ENCODE results near the gene PTS. TPM values are rescaled to one million over a fixed set of nuclear protein-coding genes. Genes with fewer than 3 reads are reported as not detected.
A peak's percentile ranks its signal among the peaks of the same experiment; 100 is the strongest.
"Not testable (repeated sequence)": the region's sequence is repeated elsewhere in the genome, so short reads cannot be mapped to it uniquely, and the experiment has no call there.

Gene PTS
- total and polyA plus RNA-seq, 5 donors from 2014 or later = 7.1 to 71.5 (median 11.7) TPM

GRCh38 chr11:112195113-112195512 is 31.1 kb upstream of the PTS start:
- H3K27ac Mint-ChIP-seq; DNase-seq; H3K27ac ChIP-seq (ENCODE audit: insufficient read depth, low read length, poor library complexity, severe bottlenecking); H3K36me3 ChIP-seq (ENCODE audit: control insufficient read depth, insufficient read depth, low read length); H3K4me3 ChIP-seq (ENCODE audit: low read depth, low read length); H3K27me3 ChIP-seq (ENCODE audit: control insufficient read depth, insufficient read depth, low read length); H3K4me1 Mint-ChIP-seq; H3K9me3 ChIP-seq (ENCODE audit: control insufficient read depth in 2 of 2, low read length in 2 of 2); ATAC-seq (ENCODE audit: low read depth in 2 of 2); H3K9me3 Mint-ChIP-seq; H3K4me3 Mint-ChIP-seq; H3K36me3 Mint-ChIP-seq; H3K4me1 ChIP-seq (ENCODE audit: control insufficient read depth, insufficient read depth, low read length, poor library complexity, severe bottlenecking): not testable (repeated sequence)
- H3K27me3 Mint-ChIP-seq = peaks cover 14% of the 10 kb centered on the region

DNA sequence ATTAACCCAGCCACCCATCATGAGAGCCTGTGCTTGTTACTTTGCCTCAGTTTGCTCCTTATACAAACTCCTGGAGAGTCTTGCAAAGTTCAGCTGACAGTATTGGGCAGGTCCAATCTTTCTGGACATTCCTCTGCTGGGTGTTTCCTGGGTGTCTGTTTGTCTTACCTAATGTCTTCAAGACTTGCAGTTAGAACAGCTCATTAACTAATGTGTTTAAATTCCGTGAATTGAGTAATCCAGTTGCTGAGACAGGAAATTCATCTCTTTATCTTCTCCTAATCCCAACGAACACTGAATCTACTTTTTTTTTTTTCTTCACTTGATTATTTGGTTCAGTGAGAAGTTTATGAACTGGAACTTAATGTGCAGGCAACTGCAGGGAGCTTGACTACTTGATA is 30.3 kb upstream of the PTS start:
- H3K36me3 ChIP-seq (ENCODE audit: control insufficient read depth, insufficient read depth, low read length) = no peaks in the 10 kb centered on the region
- H3K4me1 ChIP-seq (ENCODE audit: control insufficient read depth, insufficient read depth, low read length, poor library complexity, severe bottlenecking) = no peaks in the 10 kb centered on the region
- ATAC-seq (ENCODE audit: low read depth in 2 of 2) (no peak), DNase-seq (no peak)
- Mint-ChIP-seq H3K4me3 (no peak overlapping the region), H3K27ac (no peak overlapping the region), H3K27me3 (peaks cover 19% of the 10 kb centered on the region), H3K9me3 (peaks cover 0 to 7% (median 0%) of the 10 kb centered on the region in 7 donors), H3K4me1 (no peaks in the 10 kb centered on the region), H3K36me3 (peaks cover 3% of the 10 kb centered on the region)
- no peak overlapping the region for H3K4me3 ChIP-seq (ENCODE audit: low read depth, low read length)
- no peaks in the 10 kb centered on the region for H3K9me3 ChIP-seq (ENCODE audit: control insufficient read depth in 2 of 2, low read length in 2 of 2)
- H3K27me3 ChIP-seq (ENCODE audit: control insufficient read depth, insufficient read depth, low read length) = peaks cover 5% of the 10 kb centered on the region
- no peak overlapping the region for H3K27ac ChIP-seq (ENCODE audit: insufficient read depth, low read length, poor library complexity, severe bottlenecking)

DNA sequence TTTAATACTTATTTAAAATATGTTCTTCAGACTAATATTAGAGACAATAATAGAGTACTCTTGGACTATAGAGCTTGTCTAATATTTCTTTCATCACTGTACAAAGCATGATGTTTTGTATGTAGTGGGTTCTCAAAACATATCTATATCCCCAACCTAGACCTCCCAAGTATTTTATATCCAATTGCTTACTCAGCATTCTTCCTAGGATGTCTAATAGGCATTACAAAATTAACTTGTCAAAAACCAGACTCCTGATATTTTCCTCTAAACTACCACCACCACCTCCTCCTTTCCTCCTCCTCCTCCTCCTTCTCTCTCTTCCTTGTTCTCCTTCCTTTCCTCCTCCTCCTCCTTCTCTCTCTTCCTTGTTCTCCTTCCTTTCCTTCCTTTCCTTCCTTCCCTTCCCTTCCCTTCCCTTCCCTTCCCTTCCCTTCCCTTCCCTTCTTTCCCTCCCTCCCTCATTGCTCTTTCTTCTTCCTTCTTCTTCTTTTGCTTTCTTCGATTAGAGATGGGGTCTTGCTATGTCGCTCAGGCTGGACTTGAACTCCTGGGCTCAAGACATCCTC is 29.6 kb upstream of the PTS start:
- no peaks in the 10 kb centered on the region for H3K36me3 ChIP-seq (ENCODE audit: control insufficient read depth, insufficient read depth, low read length)
- Mint-ChIP-seq H3K4me3 (no peak overlapping the region), H3K9me3 (peaks cover 0 to 7% (median 0%) of the 10 kb centered on the region in 7 donors), H3K36me3 (peaks cover 3% of the 10 kb centered on the region), H3K27me3 (peaks cover 22% of the 10 kb centered on the region), H3K4me1 (no peaks in the 10 kb centered on the region), H3K27ac (no peak overlapping the region)
- H3K27ac ChIP-seq (ENCODE audit: insufficient read depth, low read length, poor library complexity, severe bottlenecking) = no peak overlapping the region
- H3K4me3 ChIP-seq (ENCODE audit: low read depth, low read length) = no peak overlapping the region
- ATAC-seq (ENCODE audit: low read depth in 2 of 2) (no peak), DNase-seq (no peak)
- H3K9me3 ChIP-seq (ENCODE audit: control insufficient read depth in 2 of 2, low read length in 2 of 2) = no peaks in the 10 kb centered on the region
- H3K4me1 ChIP-seq (ENCODE audit: control insufficient read depth, insufficient read depth, low read length, poor library complexity, severe bottlenecking) = no peaks in the 10 kb centered on the region
- H3K27me3 ChIP-seq (ENCODE audit: control insufficient read depth, insufficient read depth, low read length) = peaks cover 5% of the 10 kb centered on the region

GRCh38 chr11:112199101-112199500 is 27.1 kb upstream of the PTS start:
- not testable (repeated sequence) for H3K4me3 Mint-ChIP-seq; H3K36me3 ChIP-seq (ENCODE audit: control insufficient read depth, insufficient read depth, low read length); ATAC-seq (ENCODE audit: low read depth in 2 of 2); H3K9me3 Mint-ChIP-seq; DNase-seq; H3K27ac ChIP-seq (ENCODE audit: insufficient read depth, low read length, poor library complexity, severe bottlenecking); H3K9me3 ChIP-seq (ENCODE audit: control insufficient read depth in 2 of 2, low read length in 2 of 2); H3K4me1 ChIP-seq (ENCODE audit: control insufficient read depth, insufficient read depth, low read length, poor library complexity, severe bottlenecking); H3K4me3 ChIP-seq (ENCODE audit: low read depth, low read length); H3K36me3 Mint-ChIP-seq; H3K27me3 ChIP-seq (ENCODE audit: control insufficient read depth, insufficient read depth, low read length); H3K4me1 Mint-ChIP-seq; H3K27ac Mint-ChIP-seq
- peaks cover 24% of the 10 kb centered on the region for H3K27me3 Mint-ChIP-seq

- no peaks in the 10 kb centered on the region for H3K36me3 ChIP-seq (ENCODE audit: control insufficient read depth, insufficient read depth, low read length)
- Mint-ChIP-seq H3K27ac (no peak overlapping the region), H3K4me1 (no peaks in the 10 kb centered on the region), H3K27me3 (peaks cover 24% of the 10 kb centered on the region), H3K36me3 (peaks cover 8% of the 10 kb centered on the region), H3K4me3 (no peak overlapping the region), H3K9me3 (peaks cover 0 to 9% (median 0%) of the 10 kb centered on the region in 7 donors)
- DNase-seq (no peak), ATAC-seq (ENCODE audit: low read depth in 2 of 2) (no peak)
- peaks cover 5% of the 10 kb centered on the region for H3K27me3 ChIP-seq (ENCODE audit: control insufficient read depth, insufficient read depth, low read length)
- H3K27ac ChIP-seq (ENCODE audit: insufficient read depth, low read length, poor library complexity, severe bottlenecking) = no peak overlapping the region
- no peaks in the 10 kb centered on the region for H3K9me3 ChIP-seq (ENCODE audit: control insufficient read depth in 2 of 2, low read length in 2 of 2)
- H3K4me3 ChIP-seq (ENCODE audit: low read depth, low read length) = no peak overlapping the region
- no peaks in the 10 kb centered on the region for H3K4me1 ChIP-seq (ENCODE audit: control insufficient read depth, insufficient read depth, low read length, poor library complexity, severe bottlenecking)
Measured at GRCh38 chr11:112200252-112200651, 26.0 kb upstream of the PTS start.

- peaks cover 25% of the 10 kb centered on the region for H3K27me3 Mint-ChIP-seq
- Histone ChIP-seq H3K4me3 (ENCODE audit: low read depth, low read length) (no peak overlapping the region), H3K36me3 (ENCODE audit: control insufficient read depth, insufficient read depth, low read length) (no peaks in the 10 kb centered on the region), H3K27me3 (ENCODE audit: control insufficient read depth, insufficient read depth, low read length) (peaks cover 6% of the 10 kb centered on the region), H3K4me1 (ENCODE audit: control insufficient read depth, insufficient read depth, low read length, poor library complexity, severe bottlenecking) (no peaks in the 10 kb centered on the region), H3K27ac (ENCODE audit: insufficient read depth, low read length, poor library complexity, severe bottlenecking) (no peak overlapping the region), H3K9me3 (ENCODE audit: control insufficient read depth in 2 of 2, low read length in 2 of 2) (no peaks in the 10 kb centered on the region)
- ATAC-seq (ENCODE audit: low read depth in 2 of 2) = no peak
- no peak overlapping the region for H3K4me3 Mint-ChIP-seq
- DNase-seq = no peak
- no peak overlapping the region for H3K27ac Mint-ChIP-seq
- H3K4me1 Mint-ChIP-seq = peaks cover 0 to 1% (median 0%) of the 10 kb centered on the region in 4 donors
- peaks cover 5% of the 10 kb centered on the region for H3K36me3 Mint-ChIP-seq
- peaks cover 0 to 2% (median 0%) of the 10 kb centered on the region in 7 donors for H3K9me3 Mint-ChIP-seq
Measured at GRCh38 chr11:112206071-112206470, 20.2 kb upstream of the PTS start.

- H3K27ac ChIP-seq (ENCODE audit: insufficient read depth, low read length, poor library complexity, severe bottlenecking) = no peak overlapping the region
- no peak overlapping the region for H3K4me3 Mint-ChIP-seq
- peaks cover 9% of the 10 kb centered on the region for H3K4me1 ChIP-seq (ENCODE audit: control insufficient read depth, insufficient read depth, low read length, poor library complexity, severe bottlenecking)
- DNase-seq (no peak), ATAC-seq (ENCODE audit: low read depth in 2 of 2) (no peak)
- H3K4me3 ChIP-seq (ENCODE audit: low read depth, low read length) = no peak overlapping the region
- H3K27me3 Mint-ChIP-seq = peaks cover 28% of the 10 kb centered on the region
- no peaks in the 10 kb centered on the region for H3K9me3 ChIP-seq (ENCODE audit: control insufficient read depth in 2 of 2, low read length in 2 of 2)
- H3K4me1 Mint-ChIP-seq = peaks cover 0 to 10% (median 3%) of the 10 kb centered on the region in 4 donors
- H3K27me3 ChIP-seq (ENCODE audit: control insufficient read depth, insufficient read depth, low read length) = peaks cover 11% of the 10 kb centered on the region
- no peaks in the 10 kb centered on the region for H3K9me3 Mint-ChIP-seq
- H3K36me3 Mint-ChIP-seq = no peaks in the 10 kb centered on the region
- H3K27ac Mint-ChIP-seq = no peak overlapping the region
- no peaks in the 10 kb centered on the region for H3K36me3 ChIP-seq (ENCODE audit: control insufficient read depth, insufficient read depth, low read length)
Measured at GRCh38 chr11:112210890-112211289, 15.3 kb upstream of the PTS start.

- Histone ChIP-seq H3K4me3 (ENCODE audit: low read depth, low read length) (no peak overlapping the region), H3K27ac (ENCODE audit: insufficient read depth, low read length, poor library complexity, severe bottlenecking) (no peak overlapping the region), H3K4me1 (ENCODE audit: control insufficient read depth, insufficient read depth, low read length, poor library complexity, severe bottlenecking) (peaks cover 9% of the 10 kb centered on the region), H3K36me3 (ENCODE audit: control insufficient read depth, insufficient read depth, low read length) (no peaks in the 10 kb centered on the region), H3K27me3 (ENCODE audit: control insufficient read depth, insufficient read depth, low read length) (peaks cover 11% of the 10 kb centered on the region), H3K9me3 (ENCODE audit: control insufficient read depth in 2 of 2, low read length in 2 of 2) (no peaks in the 10 kb centered on the region)
- DNase-seq = no peak
- peaks cover 0 to 10% (median 3%) of the 10 kb centered on the region in 4 donors for H3K4me1 Mint-ChIP-seq
- H3K27ac Mint-ChIP-seq = peak overlapping the region in 1 of 3 donors; percentile 18
- no peaks in the 10 kb centered on the region for H3K36me3 Mint-ChIP-seq
- H3K27me3 Mint-ChIP-seq = peaks cover 30% of the 10 kb centered on the region
- no peaks in the 10 kb centered on the region for H3K9me3 Mint-ChIP-seq
- ATAC-seq (ENCODE audit: low read depth in 2 of 2) = no peak
- H3K4me3 Mint-ChIP-seq = no peak overlapping the region
Measured at GRCh38 chr11:112211536-112211935, 14.7 kb upstream of the PTS start.
